ENCODE measurements around the gene CACNG7.
"Not testable (repeated sequence)": the region's sequence is repeated elsewhere in the genome, so short reads cannot be mapped to it uniquely, and the experiment has no call there.

Gene CACNG7, protein sequence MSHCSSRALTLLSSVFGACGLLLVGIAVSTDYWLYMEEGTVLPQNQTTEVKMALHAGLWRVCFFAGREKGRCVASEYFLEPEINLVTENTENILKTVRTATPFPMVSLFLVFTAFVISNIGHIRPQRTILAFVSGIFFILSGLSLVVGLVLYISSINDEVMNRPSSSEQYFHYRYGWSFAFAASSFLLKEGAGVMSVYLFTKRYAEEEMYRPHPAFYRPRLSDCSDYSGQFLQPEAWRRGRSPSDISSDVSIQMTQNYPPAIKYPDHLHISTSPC

DNA sequence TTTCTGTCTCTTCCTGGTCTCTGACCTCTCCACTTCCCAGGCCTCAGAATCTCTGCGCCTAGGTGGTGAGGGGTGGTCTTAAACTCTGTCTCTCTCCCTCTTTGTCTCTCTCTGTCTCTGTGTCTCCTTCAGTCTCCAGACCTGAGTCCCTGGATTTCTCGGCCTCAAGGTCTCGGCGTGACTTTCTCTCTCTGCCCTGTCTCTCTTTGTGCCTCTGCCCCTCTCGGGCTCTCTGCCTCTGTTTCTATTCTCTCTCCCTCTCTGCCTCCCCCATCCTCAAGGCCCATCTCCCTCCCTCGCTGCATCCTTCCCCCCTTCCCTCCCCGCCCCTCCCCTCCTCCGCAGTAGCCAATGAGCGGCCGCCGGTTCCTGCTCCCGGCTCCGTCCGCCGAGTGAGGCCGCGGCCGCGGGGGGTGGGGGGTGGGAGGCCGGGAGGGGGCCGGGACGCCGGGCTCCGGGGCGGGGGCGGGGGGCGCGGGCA lies at the start of gene CACNG7:
TSS of gene CACNG7 (plus strand) at position 344 of the 481 bp plus-strand sequence. CDS start 3,554 bp downstream, outside the sequence.
- DNase-seq = no peak

DNA sequence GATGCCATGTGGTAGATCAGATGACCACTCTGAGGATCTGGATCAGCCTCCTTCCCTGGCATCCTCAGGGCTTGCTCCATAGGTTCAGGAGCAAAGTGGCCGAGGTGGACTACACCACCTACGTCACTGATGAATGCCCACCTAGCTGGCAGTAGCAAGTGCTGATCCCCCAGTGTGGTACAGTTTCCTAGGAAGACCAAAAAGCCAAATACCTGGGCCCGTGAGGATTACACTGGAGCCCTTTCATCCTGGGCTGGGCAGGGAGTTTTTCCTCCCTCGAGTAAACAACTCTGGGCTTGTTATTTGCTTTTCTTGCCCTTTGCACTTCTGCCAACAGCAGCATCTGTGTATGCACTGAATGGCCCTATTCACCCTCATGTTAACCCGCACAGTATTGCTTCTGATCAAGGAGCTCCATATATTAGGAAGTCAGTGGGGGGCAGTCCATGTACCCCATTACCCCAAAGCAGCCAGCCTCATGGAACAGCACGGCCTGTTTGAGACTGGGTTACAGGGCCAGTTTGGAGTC lies 44.7 kb upstream of the CACNG7 start:
- DNase-seq = no peak

DNA sequence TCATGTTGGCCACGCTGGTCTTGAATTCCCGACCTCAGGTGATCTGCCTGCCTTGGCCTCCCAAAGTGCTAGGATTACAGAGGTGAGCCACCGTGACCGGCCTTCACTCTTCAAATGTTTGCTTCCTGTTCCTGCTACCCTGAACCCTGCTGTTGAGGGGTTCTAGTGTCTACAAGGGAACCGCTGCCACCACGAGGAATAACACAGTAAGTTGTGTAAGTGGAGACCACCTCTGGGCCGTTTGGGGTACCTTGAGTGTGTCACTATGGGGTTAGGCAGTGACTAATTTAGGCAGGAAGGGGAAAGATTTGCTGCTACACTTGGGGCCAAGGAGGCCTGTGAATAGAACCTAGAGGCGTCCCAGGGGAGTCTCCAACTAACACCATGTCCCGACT lies 43.6 kb upstream of the CACNG7 start:
- no peak for DNase-seq

DNA sequence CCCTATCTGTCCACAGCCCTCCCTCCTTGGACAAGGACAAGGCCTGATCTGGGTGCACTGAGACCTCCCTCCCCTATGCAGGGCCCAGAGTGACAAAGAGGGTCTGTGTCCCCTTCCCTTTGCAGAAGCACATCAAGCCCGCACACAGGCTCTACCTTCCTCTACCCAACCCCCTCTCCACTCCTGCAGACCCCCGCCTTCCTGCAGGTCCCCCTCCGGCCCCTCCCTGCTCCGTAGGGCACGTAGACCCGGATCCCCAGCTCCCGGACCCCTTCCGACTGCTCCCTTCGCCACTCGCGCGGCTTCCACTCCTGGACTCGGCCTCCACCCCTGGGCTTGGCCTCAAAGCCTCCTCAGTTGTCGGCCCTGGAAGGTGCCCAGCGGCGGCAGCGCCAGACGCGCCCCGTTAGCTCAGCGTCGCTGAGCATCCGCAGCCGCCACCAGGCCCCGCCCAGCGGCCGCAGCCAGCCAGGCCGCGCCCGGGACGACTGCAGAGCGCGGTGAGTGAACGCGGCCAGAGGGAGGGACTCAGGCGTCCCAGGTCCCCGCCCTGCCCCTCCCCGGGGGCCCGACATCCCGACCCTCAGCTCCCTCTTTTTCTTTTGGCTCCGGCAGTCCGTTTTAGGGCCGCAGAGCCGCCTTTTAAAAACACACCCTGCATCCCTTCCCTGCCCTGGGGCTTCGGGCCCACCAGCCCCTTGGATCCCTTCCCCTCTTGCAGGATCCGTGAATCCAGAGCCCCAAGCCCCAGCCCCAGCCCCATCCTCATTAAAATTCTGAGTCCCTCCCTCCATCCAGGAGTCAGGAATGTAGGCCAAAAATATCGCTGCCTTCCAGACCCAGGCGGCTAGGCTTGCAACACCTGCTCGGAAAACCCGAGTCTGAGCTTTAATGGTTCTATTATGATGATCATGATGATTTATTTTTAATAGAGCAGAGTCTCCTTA lies 42.9 kb upstream of the CACNG7 start:
- peak; percentile 55 for DNase-seq

DNA sequence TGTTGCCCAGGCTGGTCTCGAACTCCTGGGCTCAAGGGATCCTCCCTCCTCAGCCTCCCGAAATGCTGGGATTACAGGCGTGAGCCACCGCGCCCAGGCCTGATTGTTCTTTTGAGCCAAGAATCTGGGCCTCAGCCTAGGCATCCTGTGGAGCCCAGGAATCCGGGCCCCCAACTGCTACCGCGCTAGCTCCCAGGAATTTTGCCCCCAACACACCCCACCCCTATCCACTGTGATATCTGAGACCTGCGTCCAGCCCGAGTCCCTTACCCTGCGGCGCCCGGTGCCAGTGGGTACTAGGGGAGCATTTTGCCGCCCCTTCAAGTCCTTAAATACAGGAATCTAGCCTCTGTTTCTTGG lies 42.2 kb upstream of the CACNG7 start:
- no peak for DNase-seq

DNA sequence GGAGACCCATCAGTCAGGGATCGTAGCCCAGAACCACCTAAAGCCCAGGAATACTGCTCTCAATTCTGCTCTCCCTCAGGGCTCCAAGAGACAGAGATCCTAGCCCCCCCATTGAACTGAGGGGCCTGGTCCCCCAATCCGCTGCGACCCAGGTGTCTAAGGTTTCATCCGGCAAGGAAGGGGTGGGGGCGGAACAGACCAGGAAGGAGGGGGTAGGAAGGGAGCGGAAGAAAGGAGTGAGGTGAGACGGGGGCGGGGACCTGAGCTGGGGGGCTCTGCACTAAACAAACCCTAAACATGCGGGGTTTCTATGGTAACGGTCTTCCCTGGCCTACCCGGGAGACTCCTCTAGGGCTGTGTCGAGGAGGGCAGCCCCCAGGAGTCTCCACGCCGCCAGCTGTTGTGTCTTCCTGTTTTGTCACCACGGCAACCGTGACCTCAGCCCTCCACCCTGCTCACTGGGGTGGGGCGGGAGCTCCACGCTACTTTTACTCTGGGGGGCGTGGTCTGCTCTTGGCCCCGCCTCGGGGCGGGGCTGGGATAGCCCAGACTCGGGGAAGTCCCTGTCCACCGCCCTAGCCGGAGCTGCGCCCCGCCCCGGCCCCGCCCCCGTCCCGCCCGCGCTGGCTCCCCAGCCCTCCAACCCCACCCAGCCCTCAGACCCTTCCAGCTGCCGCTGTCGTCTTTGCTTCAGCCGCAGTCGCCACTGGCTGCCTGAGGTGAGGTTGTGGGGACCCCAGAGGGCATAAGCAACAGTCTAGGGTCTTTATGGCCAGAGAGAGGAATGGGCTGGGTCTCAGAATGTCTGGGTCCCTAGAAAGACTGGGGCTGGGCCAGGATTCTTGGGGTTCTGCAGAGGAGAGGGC lies 41.6 kb upstream of the CACNG7 start, which contains the start of gene MYADM:
TSS of gene MYADM (plus strand) at position 659 of the 866 bp plus-strand sequence. CDS start 5,647 bp downstream, outside the sequence.
- DNase-seq = peak; percentile 98

DNA sequence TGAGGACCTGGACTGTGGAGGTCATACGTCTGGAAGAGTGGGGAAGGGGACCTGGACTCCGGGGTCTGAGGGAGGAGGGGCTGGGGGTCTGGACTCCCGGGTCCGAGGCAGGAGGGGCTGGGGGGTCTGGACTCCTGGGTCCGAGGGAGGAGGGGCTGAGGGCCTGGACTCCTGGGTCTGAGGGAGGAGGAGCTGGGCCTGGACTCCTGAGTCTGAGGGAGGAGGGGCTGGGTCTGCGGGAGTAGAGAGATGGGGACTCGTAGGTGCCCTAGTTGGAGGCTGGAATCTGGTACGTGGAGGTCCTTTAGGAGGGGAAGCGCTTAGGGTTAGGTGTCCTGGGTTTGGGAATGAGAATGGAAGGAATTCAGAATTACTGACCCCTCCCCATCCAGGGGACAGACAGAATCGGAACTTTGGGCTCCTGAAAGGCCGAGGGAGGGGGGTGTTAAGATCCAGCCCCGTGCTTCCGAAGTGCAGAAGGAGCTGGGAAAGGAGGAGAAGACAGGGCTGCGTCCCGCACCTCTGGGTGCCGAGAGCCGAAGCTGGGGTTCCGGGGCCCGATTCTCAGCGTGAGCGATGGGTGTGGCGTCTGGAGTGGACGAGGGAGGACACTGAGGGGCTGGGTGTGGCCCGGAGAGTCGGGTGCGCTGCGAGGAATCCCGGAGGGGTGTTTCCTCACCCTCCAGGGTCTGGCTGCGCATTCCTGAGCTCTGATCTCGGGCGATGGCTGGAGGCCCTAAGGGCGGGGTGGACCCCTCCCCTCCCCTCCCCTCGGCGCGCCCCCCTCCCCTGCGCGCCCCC lies 40.8 kb upstream of the CACNG7 start:
- DNase-seq = peak; percentile 24

DNA sequence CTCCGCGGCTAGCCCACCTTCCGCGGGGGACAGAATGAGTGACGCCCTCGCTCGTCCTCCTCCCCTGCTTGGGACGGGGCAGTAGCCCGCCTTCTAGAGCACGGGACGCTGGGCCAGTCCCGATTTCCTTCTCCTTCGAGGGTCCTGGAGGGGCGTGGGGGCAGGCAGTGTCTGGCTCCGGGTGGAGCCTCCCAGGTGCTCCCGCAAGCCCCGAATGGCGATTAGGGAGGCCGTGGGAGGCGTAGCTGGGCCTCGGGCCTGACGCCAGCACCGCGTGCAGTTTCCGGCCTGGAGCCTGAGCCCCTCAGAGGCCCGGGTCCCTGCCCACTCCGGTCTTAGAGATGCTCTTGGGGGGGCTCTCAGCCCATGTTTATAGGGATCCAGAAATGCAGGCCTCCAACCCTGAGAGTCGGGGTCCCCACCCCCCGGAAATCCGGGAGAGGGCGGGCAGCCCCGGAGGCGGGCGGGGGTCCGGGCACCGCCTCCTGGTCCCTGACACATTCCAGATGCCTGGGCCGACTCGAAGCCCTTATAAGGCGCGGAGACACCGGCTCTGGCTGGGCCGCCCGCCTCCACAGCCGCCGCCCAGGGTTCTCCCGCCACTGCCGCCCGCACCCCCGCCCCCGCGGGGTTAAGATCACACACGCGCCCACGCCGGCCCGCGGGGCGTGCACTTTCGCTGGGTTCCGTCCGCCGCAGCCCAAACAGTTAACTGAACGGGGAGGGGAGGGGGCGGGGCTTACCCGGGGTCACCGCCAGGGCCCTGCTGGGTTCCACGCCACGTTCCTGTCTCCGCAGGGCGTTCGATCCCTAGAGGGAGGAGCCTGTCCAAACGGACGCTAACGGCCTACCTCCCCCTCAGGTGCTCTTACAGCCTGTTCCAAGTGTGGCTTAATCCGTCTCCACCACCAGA lies 39.9 kb upstream of the CACNG7 start:
- peak; percentile 73 for DNase-seq

DNA sequence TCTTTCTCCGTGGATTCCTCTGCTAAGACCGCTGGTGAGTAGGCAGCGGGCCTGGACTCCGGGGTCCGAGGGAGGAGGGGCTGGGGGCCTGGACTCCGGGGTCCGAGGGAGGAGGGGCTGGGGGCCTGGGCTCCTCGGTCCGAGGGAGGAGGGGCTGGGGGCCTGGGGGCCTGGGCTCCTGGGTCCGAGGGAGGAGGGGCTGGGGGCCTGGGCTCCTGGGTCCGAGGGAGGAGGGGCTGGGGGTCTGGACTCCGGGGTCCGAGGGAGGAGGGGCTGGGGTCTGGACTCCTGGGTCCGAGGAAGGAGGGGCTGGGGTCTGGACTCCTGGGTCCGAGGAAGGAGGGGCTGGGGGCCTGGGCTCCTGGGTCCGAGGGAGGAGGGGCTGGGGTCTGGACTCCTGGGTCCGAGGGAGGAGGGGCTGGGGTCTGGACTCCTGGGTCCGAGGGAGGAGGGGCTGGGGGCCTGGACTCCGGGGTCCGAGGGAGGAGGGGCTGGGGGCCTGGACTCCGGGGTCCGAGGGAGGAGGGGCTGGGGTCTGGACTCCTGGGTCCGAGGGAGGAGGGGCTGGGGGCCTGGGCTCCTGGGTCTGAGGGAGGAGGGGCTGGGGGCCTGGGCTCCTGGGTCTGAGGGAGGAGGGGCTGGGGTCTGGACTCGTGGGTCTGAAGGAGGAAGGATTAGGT lies 39.1 kb upstream of the CACNG7 start:
- not testable (repeated sequence) for DNase-seq

DNA sequence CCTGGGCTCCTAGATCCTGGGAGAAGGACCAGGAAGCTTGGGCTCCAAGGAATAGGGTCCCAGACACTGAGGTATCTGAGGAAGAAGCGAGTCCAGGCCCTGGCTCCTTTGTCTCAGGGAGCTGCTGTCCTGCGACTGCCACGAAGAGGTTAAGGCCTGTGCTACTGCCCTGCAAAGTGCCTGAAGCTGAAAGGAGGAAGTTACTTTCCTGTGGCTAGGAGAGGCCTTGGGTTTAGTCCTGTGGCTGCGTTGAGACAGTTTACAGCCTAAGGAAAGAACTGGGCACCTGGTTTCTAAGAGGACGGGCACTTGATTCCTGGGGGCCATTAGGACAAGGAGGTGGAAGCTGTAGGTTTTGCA lies 38.6 kb upstream of the CACNG7 start:
- no peak for DNase-seq

DNA sequence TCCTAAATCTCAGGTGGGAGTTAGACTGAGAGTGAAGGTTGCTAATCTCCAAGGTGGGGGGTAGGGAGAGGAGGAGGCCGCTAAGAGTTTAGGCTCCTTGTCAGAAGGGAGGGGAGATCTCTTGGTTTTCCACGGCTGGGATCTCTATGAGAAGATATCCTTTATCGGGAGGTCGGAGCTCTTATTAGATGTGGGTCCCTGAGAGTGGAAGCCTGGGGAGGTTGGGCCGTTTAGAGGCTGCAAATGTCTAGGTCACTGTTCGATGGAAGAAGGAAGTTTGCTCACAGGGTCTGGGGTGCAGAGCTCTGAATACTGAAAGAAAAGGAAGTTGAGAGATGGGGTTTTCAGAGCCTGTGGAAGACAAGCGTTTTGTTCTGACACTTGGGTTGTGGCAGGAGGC lies 37.6 kb upstream of the CACNG7 start:
- no peak for DNase-seq

DNA sequence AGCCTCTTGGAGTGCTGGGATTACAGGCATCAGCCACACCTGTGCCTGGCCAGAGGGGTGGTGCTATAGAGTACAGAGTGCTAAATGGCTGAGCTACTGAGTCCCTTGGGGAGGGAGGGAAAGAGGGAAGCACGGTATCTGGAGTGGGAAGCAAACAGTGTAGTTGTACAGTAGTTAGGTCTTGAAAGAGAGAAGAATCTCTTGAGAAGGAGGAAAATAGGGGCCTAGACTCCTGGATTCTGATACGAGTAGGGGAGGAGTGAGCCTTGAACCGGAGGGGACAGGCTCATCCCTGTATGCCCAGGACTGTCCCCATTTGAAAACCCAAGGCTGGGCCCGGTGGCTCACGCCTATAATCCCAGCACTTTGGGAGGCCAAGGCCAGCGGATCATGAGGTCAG lies 36.3 kb upstream of the CACNG7 start:
- DNase-seq = no peak

DNA sequence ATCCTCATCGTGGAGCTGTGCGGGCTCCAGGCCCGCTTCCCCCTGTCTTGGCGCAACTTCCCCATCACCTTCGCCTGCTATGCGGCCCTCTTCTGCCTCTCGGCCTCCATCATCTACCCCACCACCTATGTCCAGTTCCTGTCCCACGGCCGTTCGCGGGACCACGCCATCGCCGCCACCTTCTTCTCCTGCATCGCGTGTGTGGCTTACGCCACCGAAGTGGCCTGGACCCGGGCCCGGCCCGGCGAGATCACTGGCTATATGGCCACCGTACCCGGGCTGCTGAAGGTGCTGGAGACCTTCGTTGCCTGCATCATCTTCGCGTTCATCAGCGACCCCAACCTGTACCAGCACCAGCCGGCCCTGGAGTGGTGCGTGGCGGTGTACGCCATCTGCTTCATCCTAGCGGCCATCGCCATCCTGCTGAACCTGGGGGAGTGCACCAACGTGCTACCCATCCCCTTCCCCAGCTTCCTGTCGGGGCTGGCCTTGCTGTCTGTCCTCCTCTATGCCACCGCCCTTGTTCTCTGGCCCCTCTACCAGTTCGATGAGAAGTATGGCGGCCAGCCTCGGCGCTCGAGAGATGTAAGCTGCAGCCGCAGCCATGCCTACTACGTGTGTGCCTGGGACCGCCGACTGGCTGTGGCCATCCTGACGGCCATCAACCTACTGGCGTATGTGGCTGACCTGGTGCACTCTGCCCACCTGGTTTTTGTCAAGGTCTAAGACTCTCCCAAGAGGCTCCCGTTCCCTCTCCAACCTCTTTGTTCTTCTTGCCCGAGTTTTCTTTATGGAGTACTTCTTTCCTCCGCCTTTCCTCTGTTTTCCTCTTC lies 35.1 kb upstream of the CACNG7 start:
- no peak for DNase-seq

DNA sequence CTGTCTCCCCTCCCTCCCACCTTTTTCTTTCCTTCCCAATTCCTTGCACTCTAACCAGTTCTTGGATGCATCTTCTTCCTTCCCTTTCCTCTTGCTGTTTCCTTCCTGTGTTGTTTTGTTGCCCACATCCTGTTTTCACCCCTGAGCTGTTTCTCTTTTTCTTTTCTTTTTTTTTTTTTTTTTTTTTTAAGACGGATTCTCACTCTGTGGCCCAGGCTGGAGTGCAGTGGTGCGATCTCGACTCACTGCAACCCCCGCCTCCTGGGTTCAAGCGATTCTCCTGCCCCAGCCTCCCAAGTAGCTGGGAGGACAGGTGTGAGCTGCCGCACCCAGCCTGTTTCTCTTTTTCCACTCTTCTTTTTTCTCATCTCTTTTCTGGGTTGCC lies 34.5 kb upstream of the CACNG7 start:
- DNase-seq = no peak

DNA sequence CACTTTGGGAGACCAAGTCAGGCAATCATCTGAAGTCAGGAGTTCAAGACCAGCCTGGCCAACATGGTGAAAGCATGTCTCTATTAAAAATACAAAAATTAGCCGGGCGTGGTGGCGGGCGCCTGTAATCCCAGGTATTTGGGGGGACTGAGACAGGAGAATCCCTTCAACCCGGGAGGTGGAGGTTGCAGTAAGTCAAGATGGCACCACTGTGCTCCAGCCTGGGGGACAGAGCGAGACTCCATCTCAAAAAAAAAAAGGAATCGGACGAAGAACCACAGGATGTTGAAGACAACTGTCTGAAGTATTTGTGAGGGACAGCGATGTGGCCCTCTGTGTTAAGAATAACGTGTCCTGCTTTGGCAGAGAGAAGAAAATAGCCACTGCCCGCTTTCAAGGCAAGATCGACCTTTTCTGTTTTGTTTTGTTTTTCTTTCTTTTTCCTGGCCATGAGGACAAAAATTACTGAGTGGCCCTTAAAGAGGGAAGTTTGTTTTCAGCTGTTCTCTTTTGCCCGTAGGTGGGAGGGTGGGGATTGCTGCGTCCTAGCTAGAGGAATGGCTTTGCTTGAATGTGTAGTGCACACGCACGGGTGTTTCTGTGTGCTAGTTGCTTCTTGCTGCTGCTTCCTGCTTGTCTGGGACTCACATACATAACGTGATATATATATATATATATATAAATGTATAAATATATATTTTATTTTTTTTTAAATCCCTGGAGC lies 33.3 kb upstream of the CACNG7 start:
- DNase-seq = no peak

DNA sequence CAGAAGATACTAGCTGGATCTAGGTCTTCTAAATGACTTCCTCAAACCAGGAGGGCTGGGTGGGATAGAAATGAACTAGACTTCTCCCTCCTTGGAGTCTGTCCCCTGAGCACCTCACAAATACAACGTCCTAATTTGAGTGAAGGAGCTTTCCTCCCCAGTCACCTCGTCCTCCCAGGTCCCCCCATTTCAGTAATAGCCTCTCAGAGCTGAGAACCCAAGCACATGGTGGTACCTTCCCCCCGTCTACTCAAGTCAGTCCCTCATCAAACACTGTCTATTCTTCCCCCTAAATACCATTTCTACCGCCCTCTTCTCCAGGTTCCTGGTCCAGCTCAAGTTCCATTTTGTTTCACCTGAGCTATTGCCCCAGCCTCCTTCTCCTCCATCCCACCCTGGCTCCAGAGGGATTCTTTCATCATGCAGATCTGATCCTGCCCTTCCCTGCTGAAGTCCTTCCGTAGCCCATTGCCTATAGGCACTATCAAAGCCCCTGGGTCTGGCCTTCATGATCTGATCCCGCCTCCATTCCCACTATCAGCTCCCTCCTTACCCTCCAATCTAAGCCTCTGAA lies 32.3 kb upstream of the CACNG7 start:
- no peak for DNase-seq

DNA sequence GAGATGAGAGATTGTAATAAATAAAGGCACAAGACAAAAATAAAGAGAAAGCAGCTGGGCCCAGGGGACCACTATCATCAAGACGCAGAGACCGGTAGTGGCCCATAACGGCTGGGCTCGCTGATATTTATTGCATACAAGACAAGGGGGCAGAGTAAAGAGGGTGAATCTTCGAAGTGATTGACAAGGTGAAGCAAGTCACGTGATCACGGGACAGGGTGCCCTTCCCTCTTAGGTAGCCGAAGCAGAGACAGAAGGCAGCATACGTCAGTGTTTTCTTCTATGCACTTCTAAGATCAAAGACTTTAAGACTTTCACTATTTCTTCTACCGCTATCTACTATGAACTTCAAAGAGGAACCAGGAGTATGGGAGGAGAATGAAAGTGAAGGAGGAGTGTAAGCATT lies 31.7 kb upstream of the CACNG7 start:
- DNase-seq = peak; percentile 36

DNA sequence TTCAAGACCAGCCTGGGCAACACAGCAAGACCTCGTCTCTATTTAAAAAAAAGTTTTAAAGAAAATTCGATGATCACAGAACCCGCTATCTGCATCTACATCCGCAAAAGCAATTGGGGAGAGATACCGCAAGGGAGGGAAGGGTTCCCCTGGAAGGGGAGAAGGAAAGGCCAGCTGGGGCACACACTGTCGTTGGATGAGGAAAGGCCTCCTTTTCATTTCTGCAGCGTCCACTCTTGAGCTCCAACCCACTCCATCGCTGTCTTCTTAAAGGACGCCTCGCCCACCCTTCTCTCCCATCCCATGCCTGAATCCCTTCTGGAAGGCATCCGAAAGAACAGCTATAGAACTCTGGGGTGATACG lies 30.3 kb upstream of the CACNG7 start:
- DNase-seq = no peak

Measured in activated naive CD4-positive, alpha-beta T cell treated with anti-CD3 and anti-CD28 coated beads, Interleukin-2, amount 50 U/mL, for 16 hours (primary cell).